DOHH2 (cell line): ENCODE measurements around the gene ZNF790.
A peak's percentile ranks its signal among the peaks of the same experiment; 100 is the strongest.

Experiments used
- H3F3A ChIP-seq: fragments of 200-600 bp; sonication (generic), shearing (Covaris generic); 2 replicates; pipeline ENCODE4 v1.6.0; 2016; ENCODE audit warnings: antibody characterized with exemption, mild to moderate bottlenecking; ENCODE audit not compliant: control insufficient read depth, insufficient read depth
- H3K27ac ChIP-seq: fragments of 200-600 bp; sonication (generic); 2 replicates; pipeline ENCODE4 v1.5.1; 2014; ENCODE audit warnings: low read depth, mild to moderate bottlenecking, low read length, moderate library complexity
- H3K27me3 ChIP-seq: fragments of 200-600 bp; sonication (generic); 2 replicates; pipeline ENCODE4 v1.6.1; 2014; ENCODE audit warnings: mild to moderate bottlenecking, low read length, mixed read lengths; ENCODE audit not compliant: control insufficient read depth
- H3K36me3 ChIP-seq: fragments of 200-600 bp; sonication (generic); 2 replicates; pipeline ENCODE4 v1.6.1; 2014; ENCODE audit warnings: mild to moderate bottlenecking, low read length, moderate library complexity, mixed read lengths; ENCODE audit not compliant: control insufficient read depth
- H3K4me1 ChIP-seq: fragments of 200-600 bp; sonication (generic); 2 replicates; pipeline ENCODE4 v1.6.1; 2014; ENCODE audit warnings: mild to moderate bottlenecking, low read length, mixed read lengths; ENCODE audit not compliant: control insufficient read depth
- H3K4me2 ChIP-seq: fragments of 200-600 bp; sonication (generic); 2 replicates; pipeline ENCODE4 v1.6.0; 2014; ENCODE audit warnings: mild to moderate bottlenecking, low read length, moderate library complexity
- H3K4me3 ChIP-seq: fragments of 200-600 bp; sonication (generic); 2 replicates; pipeline ENCODE4 v1.5.1; 2014; ENCODE audit warnings: mild to moderate bottlenecking, low read length, mixed read lengths
- H3K79me2 ChIP-seq: fragments of 200-600 bp; sonication (generic); 2 replicates; pipeline ENCODE4 v1.6.1; 2014; ENCODE audit warnings: mild to moderate bottlenecking, low read length, mixed read lengths; ENCODE audit not compliant: control insufficient read depth
- H3K9me2 ChIP-seq: fragments of 200-600 bp; sonication (generic); replicated peaks from 2 replicates; pipeline ENCODE4 v1.6.1; 2014; ENCODE audit warnings: mild to moderate bottlenecking, low read length, mixed read lengths; ENCODE audit not compliant: control insufficient read depth
- H3K9me3 ChIP-seq: fragments of 200-600 bp; sonication (generic); 2 replicates; pipeline ENCODE4 v1.6.1; 2014; ENCODE audit warnings: antibody characterized with exemption, low read length, mixed read lengths; ENCODE audit not compliant: control insufficient read depth, insufficient read depth
- H4K20me1 ChIP-seq: fragments of 200-600 bp; sonication (generic); 2 replicates; pipeline ENCODE4 v1.6.0; 2014; ENCODE audit warnings: low read depth, mild to moderate bottlenecking, antibody characterized with exemption, low read length, moderate library complexity; ENCODE audit not compliant: control insufficient read depth, insufficient read depth
- CTCF ChIP-seq: fragments of 200-600 bp; sonication (generic); IDR thresholded peaks from one replicate; pipeline ENCODE4 v1.5.1; 2014; ENCODE audit warnings: antibody characterized with exemption, mild to moderate bottlenecking, low read depth, low read length; ENCODE audit not compliant: poor library complexity, severe bottlenecking
- EZH2phosphoT487 ChIP-seq: fragments of 200-600 bp; sonication (generic); IDR thresholded peaks from 2 replicates; pipeline ENCODE4 v1.6.1; 2017; ENCODE audit warnings: borderline replicate concordance, mild to moderate bottlenecking, antibody characterized with exemption, low read length, moderate library complexity, mixed read lengths

Gene ZNF790

GRCh38 chr19:36773223-36773579, 65.0 kb downstream of the ZNF790 start:
- Histone ChIP-seq H3F3A (no peaks in the 10 kb centered on the region), H3K4me1 (peaks cover 14% of the 10 kb centered on the region), H4K20me1 (no peaks in the 10 kb centered on the region), H3K4me2 (peak overlapping the region; percentile 97), H3K27me3 (no peaks in the 10 kb centered on the region), H3K9me3 (peaks cover 60% of the 10 kb centered on the region), H3K36me3 (no peaks in the 10 kb centered on the region), H3K9me2 (no peaks in the 10 kb centered on the region), H3K27ac (no peak overlapping the region), H3K4me3 (peak overlapping the region; percentile 92), H3K79me2 (no peaks in the 10 kb centered on the region)
- TF ChIP-seq EZH2phosphoT487 = no peak
- TF ChIP-seq CTCF = no peak

GRCh38 chr19:36772311-36773222, 65.6 kb downstream of the ZNF790 start, which contains the start of gene ZNF850:
Gene ZNF850, minus strand, starts transcription at chr19:36772807. Its CDS starts 10,201 bp downstream, at chr19:36762606.
- Histone ChIP-seq H3K27ac (peak within 1 kb of the TSS; percentile 45; the same call in 1 of the 2 replicates), H3K4me3 (peak within 1 kb of the TSS; percentile 92), H3K79me2 (no peaks in the 10 kb centered on the region), H3F3A (no peaks in the 10 kb centered on the region), H3K9me3 (peaks cover 60% of the 10 kb centered on the region), H3K4me1 (peaks cover 14% of the 10 kb centered on the region), H3K27me3 (no peaks in the 10 kb centered on the region), H3K4me2 (peak within 1 kb of the TSS; percentile 97), H3K36me3 (no peaks in the 10 kb centered on the region), H4K20me1 (no peaks in the 10 kb centered on the region), H3K9me2 (no peaks in the 10 kb centered on the region)
- TF ChIP-seq CTCF (no peak), EZH2phosphoT487 (no peak)

GRCh38 chr19:36771261-36772231, 66.6 kb downstream of the ZNF790 start:
- H3K27me3 ChIP-seq = no peaks in the 10 kb centered on the region
- no peak for TF ChIP-seq EZH2phosphoT487
- TF ChIP-seq CTCF = no peak
- no peaks in the 10 kb centered on the region for H3F3A ChIP-seq
- no peaks in the 10 kb centered on the region for H3K9me2 ChIP-seq
- H3K4me3 ChIP-seq = peak overlapping the region; percentile 92
- peaks cover 14% of the 10 kb centered on the region for H3K4me1 ChIP-seq
- H3K9me3 ChIP-seq = peaks cover 51% of the 10 kb centered on the region
- no peaks in the 10 kb centered on the region for H4K20me1 ChIP-seq
- no peak overlapping the region for H3K27ac ChIP-seq
- H3K79me2 ChIP-seq = no peaks in the 10 kb centered on the region
- H3K4me2 ChIP-seq = peak overlapping the region; percentile 97
- H3K36me3 ChIP-seq = no peaks in the 10 kb centered on the region
